ENCODE data around the gene CLSTN2.

Gene CLSTN2

GRCh38 chr3:140055092-140055791 is 120.3 kb downstream of the CLSTN2 start:
- DNase-seq = no peak

GRCh38 chr3:140056047-140056446 is 121.1 kb downstream of the CLSTN2 start:
- no peak for DNase-seq

GRCh38 chr3:140061211-140061610 is 126.2 kb downstream of the CLSTN2 start:
- no peak for DNase-seq

GRCh38 chr3:140062461-140062860 is 127.5 kb downstream of the CLSTN2 start:
- no peak for DNase-seq

GRCh38 chr3:140067487-140067886 is 132.5 kb downstream of the CLSTN2 start:
- no peak for DNase-seq

- no peak for DNase-seq
Observed at GRCh38 chr3:140068494-140069017, 133.6 kb downstream of the CLSTN2 start.

GRCh38 chr3:140073278-140074045 is 138.5 kb downstream of the CLSTN2 start:
- no peak for DNase-seq

- no peak for DNase-seq
Observed at GRCh38 chr3:140076552-140076951, 141.6 kb downstream of the CLSTN2 start.

- DNase-seq = no peak
Observed at GRCh38 chr3:140077406-140077805, 142.4 kb downstream of the CLSTN2 start.

- DNase-seq = no peak
Observed at GRCh38 chr3:140078343-140078742, 143.4 kb downstream of the CLSTN2 start.

GRCh38 chr3:140078940-140079339 is 144.0 kb downstream of the CLSTN2 start:
- DNase-seq = no peak

- DNase-seq = no peak
Observed at GRCh38 chr3:140081887-140082286, 146.9 kb downstream of the CLSTN2 start.

GRCh38 chr3:140085001-140085400 is 150.0 kb downstream of the CLSTN2 start:
- DNase-seq = no peak

- DNase-seq = no peak
Observed at GRCh38 chr3:140086642-140087041, 151.7 kb downstream of the CLSTN2 start.

- DNase-seq = no peak
Observed at GRCh38 chr3:140088058-140088457, 153.1 kb downstream of the CLSTN2 start.

- no peak for DNase-seq
Observed at GRCh38 chr3:140088513-140088912, 153.5 kb downstream of the CLSTN2 start.

- no peak for DNase-seq
Observed at GRCh38 chr3:140089403-140090072, 154.6 kb downstream of the CLSTN2 start.

- DNase-seq = no peak
Observed at GRCh38 chr3:140091143-140091542, 156.2 kb downstream of the CLSTN2 start.

- DNase-seq = no peak
Observed at GRCh38 chr3:140092848-140093536, 158.0 kb downstream of the CLSTN2 start.

- DNase-seq = no peak
Observed at GRCh38 chr3:140093742-140094141, 158.8 kb downstream of the CLSTN2 start.

GRCh38 chr3:140094487-140094886 is 159.5 kb downstream of the CLSTN2 start:
- DNase-seq = no peak

- DNase-seq = no peak
Observed at GRCh38 chr3:140096037-140096436, 161.1 kb downstream of the CLSTN2 start.
